Activated CD4-positive, alpha-beta T cell treated with anti-CD3 and anti-CD28 coated beads, Interleukin-2, Interleukin-6, amounts not matched to agents 100 ng/mL and 50 ng/mL, durations not matched to agents 16 hours and 8 hours (primary cell): ENCODE measurements around the gene RABGAP1.

Source experiments
- DNase-seq: peaks from one replicate; pipeline ENCODE4 v3.0.0-alpha.2; 2020

The RABGAP1 gene

GRCh38 chr9:123089790-123090189 is 149.0 kb downstream of the RABGAP1 start:
- no peak for DNase-seq

GRCh38 chr9:123090198-123090896 is 149.5 kb downstream of the RABGAP1 start:
- no peak for DNase-seq

- no peak for DNase-seq
These were observed 150.1 kb downstream of the RABGAP1 start for GRCh38 chr9:123090956-123091355.

- DNase-seq: no peak
These were observed 150.6 kb downstream of the RABGAP1 start for GRCh38 chr9:123091459-123091858.

GRCh38 chr9:123093141-123093540 is 152.3 kb downstream of the RABGAP1 start:
- DNase-seq: no peak

GRCh38 chr9:123096987-123097386 is 156.2 kb downstream of the RABGAP1 start:
- no peak for DNase-seq

GRCh38 chr9:123097430-123098095 is 156.7 kb downstream of the RABGAP1 start:
- DNase-seq: no peak

GRCh38 chr9:123098096-123098459 is 157.3 kb downstream of the RABGAP1 start:
- no peak for DNase-seq

- DNase-seq: no peak
These were observed 158.2 kb downstream of the RABGAP1 start for GRCh38 chr9:123099042-123099441.

GRCh38 chr9:123099548-123099947 is 158.7 kb downstream of the RABGAP1 start:
- no peak for DNase-seq

- DNase-seq: no peak
These were observed 161.7 kb downstream of the RABGAP1 start for GRCh38 chr9:123102375-123103113.

- DNase-seq: no peak
These were observed 164.0 kb downstream of the RABGAP1 start for GRCh38 chr9:123104807-123105206.

- DNase-seq: no peak
These were observed 164.7 kb downstream of the RABGAP1 start for GRCh38 chr9:123105490-123105889.

GRCh38 chr9:123107639-123108285 is 166.9 kb downstream of the RABGAP1 start:
- no peak for DNase-seq

- DNase-seq: no peak
These were observed 168.2 kb downstream of the RABGAP1 start for GRCh38 chr9:123108976-123109375.

- DNase-seq: no peak
These were observed 168.9 kb downstream of the RABGAP1 start for GRCh38 chr9:123109540-123110279.

GRCh38 chr9:123111427-123112014 is 170.7 kb downstream of the RABGAP1 start:
- DNase-seq: no peak

- DNase-seq: no peak
These were observed 171.5 kb downstream of the RABGAP1 start for GRCh38 chr9:123112015-123112975.

GRCh38 chr9:123113185-123113584 is 172.4 kb downstream of the RABGAP1 start:
- no peak for DNase-seq

GRCh38 chr9:123115146-123115913 is 174.5 kb downstream of the RABGAP1 start:
- DNase-seq: no peak
